Measurements from ENCODE around the gene APOBEC3B. TPM values are rescaled to one million over a fixed set of nuclear protein-coding genes. Genes with fewer than 3 reads are reported as not detected.
"Not testable (repeated sequence)": the region's sequence is repeated elsewhere in the genome, so short reads cannot be mapped to it uniquely, and the experiment has no call there.

APOBEC3B gene
- polyA plus RNA-seq, 1 of the 3 experiments (the other 2 are of a cell fraction), result not detected

DNA sequence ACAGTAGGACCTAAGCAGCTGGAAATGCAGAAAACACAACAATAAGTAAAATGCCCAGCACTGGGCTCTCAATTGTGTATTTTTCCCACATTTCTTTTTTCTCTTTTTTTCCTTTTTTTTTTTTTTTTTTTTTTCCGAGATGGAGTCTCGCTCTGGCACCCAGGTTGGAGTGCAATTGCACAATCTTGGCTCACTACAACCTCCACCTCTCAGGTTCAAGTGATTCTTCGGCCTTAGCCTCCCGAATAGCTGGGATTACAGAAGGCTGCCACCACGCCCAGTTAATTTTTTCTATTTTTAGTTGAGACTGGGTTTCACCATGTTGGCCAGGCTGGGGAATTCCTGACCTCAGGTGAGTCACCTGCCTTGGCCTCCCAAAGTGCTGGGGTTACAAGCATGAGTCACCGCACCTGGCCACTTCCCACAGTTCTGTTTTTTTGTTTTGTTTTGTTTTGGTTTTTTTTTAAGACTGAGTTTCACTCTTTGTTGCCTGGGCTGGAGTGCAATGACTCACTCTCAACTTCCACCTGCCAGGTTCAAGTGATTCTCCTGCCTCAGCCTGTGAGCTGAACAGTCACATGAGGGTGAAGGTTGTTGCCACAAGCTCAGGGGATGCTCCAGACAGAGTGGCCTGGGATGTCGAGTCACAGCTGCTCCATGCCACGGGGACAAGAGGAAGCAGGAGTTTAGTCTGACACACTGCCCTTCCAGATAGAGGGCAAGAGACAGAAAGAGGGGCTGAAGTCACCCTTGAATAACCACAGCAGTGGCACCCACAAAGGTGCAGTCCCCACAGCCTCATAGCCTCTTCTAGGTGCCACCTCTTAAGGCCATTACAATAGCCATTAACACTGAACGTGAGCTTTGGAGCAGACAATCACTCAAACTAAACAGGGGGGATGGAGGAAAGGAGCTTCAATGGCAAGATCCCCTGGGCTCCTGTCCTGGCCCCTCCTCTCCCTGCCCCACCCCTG is 2.9 kb downstream of the APOBEC3B start:
- H3K79me2 ChIP-seq (ENCODE audit: insufficient read depth); H2AFZ ChIP-seq (ENCODE audit: low read depth); H3F3A ChIP-seq (replicated peaks; ENCODE audit: insufficient read depth); CTCF ChIA-PET; H3K4me1 ChIP-seq (ENCODE audit: control insufficient read depth in 1 of 2, insufficient read depth in 2 of 2, low read depth in 1 of 2, low read length in 1 of 2); DNase-seq; H3K9me2 ChIP-seq; H3K9me3 ChIP-seq; H3K36me3 ChIP-seq (replicated peaks in 1 of 2; ENCODE audit: control insufficient read depth in 1 of 2, insufficient read depth in 2 of 2, low read length in 1 of 2); POLR2A ChIA-PET; H3K27ac ChIP-seq (ENCODE audit: low read depth in 2 of 2, low read length in 1 of 2); H3K9ac ChIP-seq; H3K4me3 ChIP-seq (ENCODE audit: low read depth in 2 of 2, low read length in 1 of 2); H4K20me1 ChIP-seq (ENCODE audit: insufficient read depth); H3K4me2 ChIP-seq; H3K27me3 ChIP-seq (ENCODE audit: insufficient read depth): not testable (repeated sequence)
- no CpG with 5 or more reads among the region's 9 CpGs for WGBS (ENCODE audit: low lambda C conversion rate)

DNA sequence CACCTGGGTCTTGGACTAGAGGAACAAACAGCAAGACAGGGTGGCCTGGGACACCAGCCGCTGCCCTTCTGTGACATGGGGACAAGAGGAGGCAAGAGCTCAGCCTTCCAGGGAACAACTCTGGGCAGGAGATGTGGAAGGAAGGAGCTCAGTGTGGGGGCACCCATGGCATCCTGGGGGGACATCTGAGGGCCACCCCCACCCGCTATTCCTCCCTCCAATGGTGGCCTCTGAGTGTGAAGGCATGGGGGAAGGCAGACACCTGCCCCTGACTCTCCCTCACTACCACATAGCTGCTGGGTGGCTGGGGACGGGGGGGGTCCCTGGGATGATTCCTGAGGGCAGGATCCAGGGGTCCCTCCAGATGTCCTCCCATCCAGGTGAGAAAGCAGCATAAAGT is 4.5 kb downstream of the APOBEC3B start:
- H3K9me3 ChIP-seq, result no peaks in the 10 kb centered on the region
- no peak overlapping the region for H3K27ac ChIP-seq (ENCODE audit: low read depth in 2 of 2, low read length in 1 of 2)
- H2AFZ ChIP-seq (ENCODE audit: low read depth), result no peak overlapping the region
- no peak overlapping the region for H3K9ac ChIP-seq
- H3K4me1 ChIP-seq (ENCODE audit: control insufficient read depth in 1 of 2, insufficient read depth in 2 of 2, low read depth in 1 of 2, low read length in 1 of 2), result no peaks in the 10 kb centered on the region
- ChIA-PET CTCF (no interaction called here), POLR2A (no interaction called here)
- no peaks in the 10 kb centered on the region for H3K9me2 ChIP-seq
- H3K36me3 ChIP-seq (replicated peaks in 1 of 2; ENCODE audit: control insufficient read depth in 1 of 2, insufficient read depth in 2 of 2, low read length in 1 of 2), result no peaks in the 10 kb centered on the region
- H3F3A ChIP-seq (replicated peaks; ENCODE audit: insufficient read depth), result no peaks in the 10 kb centered on the region
- no CpG with 5 or more reads among the region's 3 CpGs for WGBS (ENCODE audit: low lambda C conversion rate)
- no peaks in the 10 kb centered on the region for H4K20me1 ChIP-seq (ENCODE audit: insufficient read depth)
- no peaks in the 10 kb centered on the region for H3K27me3 ChIP-seq (ENCODE audit: insufficient read depth)
- TF ChIP-seq RCOR1 (IDR thresholded peaks at IDR 0.05; ENCODE audit: low read length) (no peak), EZH2phosphoT487 (IDR thresholded peaks at IDR 0.05; ENCODE audit: borderline replicate concordance, low read depth) (no peak), NFIC (IDR thresholded peaks at IDR 0.05; ENCODE audit: borderline replicate concordance) (no peak), CHD2 (IDR thresholded peaks at IDR 0.05; ENCODE audit: low read length, partially characterized antibody) (no peak)
- TF ChIP-seq, protein P1, sequence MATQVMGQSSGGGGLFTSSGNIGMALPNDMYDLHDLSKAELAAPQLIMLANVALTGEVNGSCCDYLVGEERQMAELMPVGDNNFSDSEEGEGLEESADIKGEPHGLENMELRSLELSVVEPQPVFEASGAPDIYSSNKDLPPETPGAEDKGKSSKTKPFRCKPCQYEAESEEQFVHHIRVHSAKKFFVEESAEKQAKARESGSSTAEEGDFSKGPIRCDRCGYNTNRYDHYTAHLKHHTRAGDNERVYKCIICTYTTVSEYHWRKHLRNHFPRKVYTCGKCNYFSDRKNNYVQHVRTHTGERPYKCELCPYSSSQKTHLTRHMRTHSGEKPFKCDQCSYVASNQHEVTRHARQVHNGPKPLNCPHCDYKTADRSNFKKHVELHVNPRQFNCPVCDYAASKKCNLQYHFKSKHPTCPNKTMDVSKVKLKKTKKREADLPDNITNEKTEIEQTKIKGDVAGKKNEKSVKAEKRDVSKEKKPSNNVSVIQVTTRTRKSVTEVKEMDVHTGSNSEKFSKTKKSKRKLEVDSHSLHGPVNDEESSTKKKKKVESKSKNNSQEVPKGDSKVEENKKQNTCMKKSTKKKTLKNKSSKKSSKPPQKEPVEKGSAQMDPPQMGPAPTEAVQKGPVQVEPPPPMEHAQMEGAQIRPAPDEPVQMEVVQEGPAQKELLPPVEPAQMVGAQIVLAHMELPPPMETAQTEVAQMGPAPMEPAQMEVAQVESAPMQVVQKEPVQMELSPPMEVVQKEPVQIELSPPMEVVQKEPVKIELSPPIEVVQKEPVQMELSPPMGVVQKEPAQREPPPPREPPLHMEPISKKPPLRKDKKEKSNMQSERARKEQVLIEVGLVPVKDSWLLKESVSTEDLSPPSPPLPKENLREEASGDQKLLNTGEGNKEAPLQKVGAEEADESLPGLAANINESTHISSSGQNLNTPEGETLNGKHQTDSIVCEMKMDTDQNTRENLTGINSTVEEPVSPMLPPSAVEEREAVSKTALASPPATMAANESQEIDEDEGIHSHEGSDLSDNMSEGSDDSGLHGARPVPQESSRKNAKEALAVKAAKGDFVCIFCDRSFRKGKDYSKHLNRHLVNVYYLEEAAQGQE (IDR thresholded peaks at IDR 0.05; ENCODE audit: low read depth, low read length), result no peak
- TF ChIP-seq, protein P2, sequence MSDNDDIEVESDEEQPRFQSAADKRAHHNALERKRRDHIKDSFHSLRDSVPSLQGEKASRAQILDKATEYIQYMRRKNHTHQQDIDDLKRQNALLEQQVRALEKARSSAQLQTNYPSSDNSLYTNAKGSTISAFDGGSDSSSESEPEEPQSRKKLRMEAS (IDR thresholded peaks at IDR 0.05; ENCODE audit: low read depth), result no peak
- TF ChIP-seq, protein P3, sequence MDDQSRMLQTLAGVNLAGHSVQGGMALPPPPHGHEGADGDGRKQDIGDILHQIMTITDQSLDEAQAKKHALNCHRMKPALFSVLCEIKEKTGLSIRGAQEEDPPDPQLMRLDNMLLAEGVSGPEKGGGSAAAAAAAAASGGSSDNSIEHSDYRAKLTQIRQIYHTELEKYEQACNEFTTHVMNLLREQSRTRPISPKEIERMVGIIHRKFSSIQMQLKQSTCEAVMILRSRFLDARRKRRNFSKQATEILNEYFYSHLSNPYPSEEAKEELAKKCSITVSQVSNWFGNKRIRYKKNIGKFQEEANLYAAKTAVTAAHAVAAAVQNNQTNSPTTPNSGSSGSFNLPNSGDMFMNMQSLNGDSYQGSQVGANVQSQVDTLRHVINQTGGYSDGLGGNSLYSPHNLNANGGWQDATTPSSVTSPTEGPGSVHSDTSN (IDR thresholded peaks at IDR 0.05), result no peak
- H3K4me2 ChIP-seq, result no peak overlapping the region
- H3K4me3 ChIP-seq (ENCODE audit: low read depth in 2 of 2, low read length in 1 of 2), result no peak overlapping the region
- H3K79me2 ChIP-seq (ENCODE audit: insufficient read depth), result no peaks in the 10 kb centered on the region
- DNase-seq, result no peak
